Measurements from ENCODE around the gene C18orf32. TPM values are rescaled to one million over a fixed set of nuclear protein-coding genes. Genes with fewer than 3 reads are reported as not detected.
"Not testable (repeated sequence)": the region's sequence is repeated elsewhere in the genome, so short reads cannot be mapped to it uniquely, and the experiment has no call there.

The C18orf32 gene
- total RNA-seq, 4 donors from 2014 or later: 42.7 to 85.6 (median 65.0) TPM

- no peak for DNase-seq
- no peaks in the 10 kb centered on the region for H3K27me3 ChIP-seq
- H3K4me3 ChIP-seq (replicated peaks in 1 of 3): no peak overlapping the region
- no peaks in the 10 kb centered on the region for H3K36me3 ChIP-seq
- H3K9me3 ChIP-seq: no peaks in the 10 kb centered on the region
- intact Hi-C loops (cut with DNase I): no loop called here
- WGBS, 2 donors: 74 to 76% methylated on average over 8 of the region's 8 CpGs
- TF ChIP-seq POLR2A (IDR thresholded peaks at IDR 0.05) (no peak), CTCF (IDR thresholded peaks at IDR 0.05) (no peak)
- no peak overlapping the region for H3K27ac ChIP-seq
- peaks cover 0 to 7% of the 10 kb centered on the region in 2 donors for H3K4me1 ChIP-seq
Measured at GRCh38 chr18:49527631-49528327, 40.7 kb upstream of the C18orf32 start.

GRCh38 chr18:49525981-49526380, 38.9 kb upstream of the C18orf32 start:
- no peaks in the 10 kb centered on the region for H3K9me3 ChIP-seq
- H3K27ac ChIP-seq: no peak overlapping the region
- no peak overlapping the region for H3K4me3 ChIP-seq (replicated peaks in 1 of 3)
- H3K27me3 ChIP-seq: no peaks in the 10 kb centered on the region
- H3K4me1 ChIP-seq: peaks cover 0 to 7% of the 10 kb centered on the region in 2 donors
- TF ChIP-seq CTCF (IDR thresholded peaks at IDR 0.05) (no peak), POLR2A (IDR thresholded peaks at IDR 0.05) (no peak)
- WGBS, 2 donors: 92 to 100% methylated on average over 2 of the region's 2 CpGs
- no peaks in the 10 kb centered on the region for H3K36me3 ChIP-seq
- intact Hi-C loops (cut with DNase I): no loop called here
- no peak for DNase-seq

- Histone ChIP-seq H3K4me3 (replicated peaks in 1 of 3) (no peak overlapping the region), H3K27ac (no peak overlapping the region), H3K36me3 (no peaks in the 10 kb centered on the region), H3K9me3 (no peaks in the 10 kb centered on the region), H3K4me1 (peaks cover 0 to 6% of the 10 kb centered on the region in 2 donors), H3K27me3 (no peaks in the 10 kb centered on the region)
- TF ChIP-seq CTCF (IDR thresholded peaks at IDR 0.05): no peak
- no peak for TF ChIP-seq POLR2A (IDR thresholded peaks at IDR 0.05)
- no peak for DNase-seq
- WGBS, 2 donors: 92 to 98% methylated on average over 2 of the region's 2 CpGs
- intact Hi-C loops (cut with DNase I): no loop called here
Measured at GRCh38 chr18:49524951-49525350, 37.9 kb upstream of the C18orf32 start.

- intact Hi-C loops (cut with DNase I): no loop called here
- no peak for TF ChIP-seq CTCF (IDR thresholded peaks at IDR 0.05)
- no peak for TF ChIP-seq POLR2A (IDR thresholded peaks at IDR 0.05)
- WGBS, 2 donors: 91 to 93% methylated on average over 2 of the region's 2 CpGs
- Histone ChIP-seq H3K4me1 (no peaks in the 10 kb centered on the region), H3K4me3 (replicated peaks in 1 of 3) (no peak overlapping the region), H3K36me3 (no peaks in the 10 kb centered on the region), H3K27ac (no peak overlapping the region), H3K9me3 (no peaks in the 10 kb centered on the region), H3K27me3 (no peaks in the 10 kb centered on the region)
- DNase-seq: no peak
Measured at GRCh38 chr18:49524349-49524748, 37.3 kb upstream of the C18orf32 start.

GRCh38 chr18:49523580-49524093, 36.6 kb upstream of the C18orf32 start:
- H3K27me3 ChIP-seq; H3K27ac ChIP-seq; H3K4me1 ChIP-seq; H3K4me3 ChIP-seq (replicated peaks in 1 of 3); H3K36me3 ChIP-seq; intact Hi-C loops (cut with DNase I); DNase-seq; H3K9me3 ChIP-seq: not testable (repeated sequence)
- whole genome bisulfite sequencing, 2 donors: 92 to 99% methylated on average over 7 of the region's 7 CpGs

Measured in thyroid gland (tissue), 4 donors.